ENCODE results near the gene EDRF1.

The EDRF1 gene

GRCh38 chr10:125782616-125783015, 63.1 kb downstream of the EDRF1 start:
- no peak for DNase-seq
- no peak for TF ChIP-seq CTCF (IDR thresholded peaks at IDR 0.05; ENCODE audit: low read depth, low read length, missing control alignments)
- in situ Hi-C loops (cut with HindIII; ENCODE audit: low pct_ligation_motif_present, low sequenced_read_pairs) = no loop called here
- H3K27ac ChIP-seq = no peak overlapping the region
- H3K4me3 ChIP-seq (ENCODE audit: low read depth, low read length) = no peak overlapping the region
- no peaks in the 10 kb centered on the region for H3K36me3 ChIP-seq (replicated peaks)
- H3K27me3 ChIP-seq (replicated peaks) = no peaks in the 10 kb centered on the region

GRCh38 chr10:125783408-125783807, 63.9 kb downstream of the EDRF1 start:
- TF ChIP-seq CTCF (IDR thresholded peaks at IDR 0.05; ENCODE audit: low read depth, low read length, missing control alignments) = no peak
- no peaks in the 10 kb centered on the region for H3K27me3 ChIP-seq (replicated peaks)
- no peak overlapping the region for H3K4me3 ChIP-seq (ENCODE audit: low read depth, low read length)
- no peak overlapping the region for H3K27ac ChIP-seq
- DNase-seq = no peak
- in situ Hi-C loops (cut with HindIII; ENCODE audit: low pct_ligation_motif_present, low sequenced_read_pairs) = no loop called here
- H3K36me3 ChIP-seq (replicated peaks) = peaks cover under 1% of the 10 kb centered on the region

- TF ChIP-seq CTCF (IDR thresholded peaks at IDR 0.05; ENCODE audit: low read depth, low read length, missing control alignments) = no peak
- Histone ChIP-seq H3K4me3 (ENCODE audit: low read depth, low read length) (no peak overlapping the region), H3K27ac (no peak overlapping the region), H3K27me3 (replicated peaks) (no peaks in the 10 kb centered on the region), H3K36me3 (replicated peaks) (peaks cover 3% of the 10 kb centered on the region)
- in situ Hi-C loops (cut with HindIII; ENCODE audit: low pct_ligation_motif_present, low sequenced_read_pairs) = no loop called here
- no peak for DNase-seq
Observed at GRCh38 chr10:125783957-125784356, 64.4 kb downstream of the EDRF1 start.

GRCh38 chr10:125785791-125786190, 66.3 kb downstream of the EDRF1 start:
- DNase-seq = no peak
- no peak for TF ChIP-seq CTCF (IDR thresholded peaks at IDR 0.05; ENCODE audit: low read depth, low read length, missing control alignments)
- in situ Hi-C loops (cut with HindIII; ENCODE audit: low pct_ligation_motif_present, low sequenced_read_pairs) = no loop called here
- Histone ChIP-seq H3K27ac (no peak overlapping the region), H3K4me3 (ENCODE audit: low read depth, low read length) (no peak overlapping the region), H3K27me3 (replicated peaks) (no peaks in the 10 kb centered on the region), H3K36me3 (replicated peaks) (peaks cover 5% of the 10 kb centered on the region)

- no peaks in the 10 kb centered on the region for H3K27me3 ChIP-seq (replicated peaks)
- in situ Hi-C loops (cut with HindIII; ENCODE audit: low pct_ligation_motif_present, low sequenced_read_pairs) = no loop called here
- H3K36me3 ChIP-seq (replicated peaks) = peaks cover 12% of the 10 kb centered on the region
- no peak overlapping the region for H3K4me3 ChIP-seq (ENCODE audit: low read depth, low read length)
- TF ChIP-seq CTCF (IDR thresholded peaks at IDR 0.05; ENCODE audit: low read depth, low read length, missing control alignments) = no peak
- H3K27ac ChIP-seq = no peak overlapping the region
- no peak for DNase-seq
Observed at GRCh38 chr10:125788156-125789034, 68.9 kb downstream of the EDRF1 start.
